Activated CD4-positive, alpha-beta T cell treated with anti-CD3 and anti-CD28 coated beads, Interleukin-2, amount 10 ng/mL, durations not matched to agents 7 days and 5 days (primary cell): Measurements from ENCODE around the gene BCL7C. TPM values are rescaled to one million over a fixed set of nuclear protein-coding genes. Genes with fewer than 3 reads are reported as not detected.
"Not testable (repeated sequence)": the region's sequence is repeated elsewhere in the genome, so short reads cannot be mapped to it uniquely, and the experiment has no call there.

Experiments used
- CTCF ChIA-PET: fragments of 350-600 bp; sonication (Branson Sonifier 250); formaldehyde crosslinking; loops from one replicate; lab custom pipeline; 2021; ENCODE audit warnings: antibody characterized with exemption; lab: Charles Lee
- POLR2A ChIA-PET: fragments of 350-600 bp; sonication (Branson Sonifier 250); formaldehyde crosslinking; loops from one replicate; lab custom pipeline; 2021; ENCODE audit warnings: antibody characterized with exemption; lab: Charles Lee
- DNase-seq: peaks from one replicate; pipeline ENCODE4 v3.0.0-alpha.2; 2020
- H3K27ac Mint-ChIP-seq: one replicate; pipeline ENCODE4 v1.8.0; 2021; ENCODE audit warnings: mild to moderate bottlenecking, moderate library complexity, mixed read lengths
- H3K27me3 Mint-ChIP-seq: one replicate; pipeline ENCODE4 v1.8.0; 2021; ENCODE audit warnings: mixed read lengths
- H3K36me3 Mint-ChIP-seq: one replicate; pipeline ENCODE4 v1.8.0; 2021; ENCODE audit warnings: low read depth, mixed read lengths
- H3K4me1 Mint-ChIP-seq: one replicate; pipeline ENCODE4 v1.8.0; 2021; ENCODE audit warnings: mixed read lengths
- H3K4me3 Mint-ChIP-seq: one replicate; pipeline ENCODE4 v1.8.0; 2021; ENCODE audit warnings: mild to moderate bottlenecking, moderate library complexity, mixed read lengths
- H3K9me3 Mint-ChIP-seq: one replicate; pipeline ENCODE4 v1.8.0; 2021; ENCODE audit warnings: mixed read lengths
- total RNA-seq, 2 experiments: library from RNA; stranded (reverse); gene quantifications; one replicate each; pipeline ENCODE4 v1.2.3, GENCODE V29; 2021

The BCL7C gene
- total RNA-seq, result 10 to 100 TPM; 21.8 to 22.1 TPM

GRCh38 chr16:30893744-30894539 lies at the start of gene BCL7C:
TSS of gene BCL7C (minus strand) at chr16:30894077. CDS start at chr16:30893944, 133 bp downstream.
- CTCF ChIA-PET, result interaction anchor here (0.6 to 4.7 kb wide), 3 partner anchors 8 to 92 kb away, joined by 3 to 29 read pairs (median 21); no protein-coding TSS in a partner anchor
- Mint-ChIP-seq H3K36me3 (peaks cover 15% of the 10 kb centered on the region), H3K27ac (peak within 1 kb of the TSS; percentile 90), H3K9me3 (no peaks in the 10 kb centered on the region), H3K4me1 (peaks cover 52% of the 10 kb centered on the region), H3K4me3 (peak within 1 kb of the TSS; percentile 81), H3K27me3 (no peaks in the 10 kb centered on the region)
- POLR2A ChIA-PET, result no interaction called here
- DNase-seq, result peak; percentile 83

GRCh38 chr16:30942426-30942806 lies 48.5 kb upstream of the BCL7C start:
- no peaks in the 10 kb centered on the region for H3K9me3 Mint-ChIP-seq
- no peak for DNase-seq
- ChIA-PET POLR2A (no interaction called here), CTCF (interaction anchor here (0.8 to 6.0 kb wide), 26 partner anchors 8 to 441 kb away, joined by 3 to 48 read pairs (median 4); partner anchors contain the start of genes HSD3B7, SETD1A and VKORC1)
- no peak overlapping the region for H3K4me3 Mint-ChIP-seq
- no peak overlapping the region for H3K27ac Mint-ChIP-seq
- peaks cover 24% of the 10 kb centered on the region for H3K36me3 Mint-ChIP-seq
- H3K27me3 Mint-ChIP-seq, result no peaks in the 10 kb centered on the region
- peaks cover 29% of the 10 kb centered on the region for H3K4me1 Mint-ChIP-seq

- Mint-ChIP-seq H3K9me3 (no peaks in the 10 kb centered on the region), H3K27ac (peak overlapping the region; percentile 72), H3K36me3 (peaks cover 20% of the 10 kb centered on the region), H3K4me1 (peaks cover 34% of the 10 kb centered on the region), H3K4me3 (peak overlapping the region; percentile 51), H3K27me3 (no peaks in the 10 kb centered on the region)
- ChIA-PET POLR2A (no interaction called here), CTCF (interaction anchor here (0.6 to 6.0 kb wide), 30 partner anchors 8 to 441 kb away, joined by 3 to 48 read pairs (median 4); partner anchors contain the start of genes FBRS, HSD3B7, SETD1A and VKORC1)
- DNase-seq, result peak; percentile 74
These were observed 47.9 kb upstream of the BCL7C start for GRCh38 chr16:30941600-30942425.

- Mint-ChIP-seq H3K4me1 (peaks cover 42% of the 10 kb centered on the region), H3K36me3 (peaks cover 14% of the 10 kb centered on the region)
- H3K27ac Mint-ChIP-seq, H3K27me3 Mint-ChIP-seq, H3K4me3 Mint-ChIP-seq, POLR2A ChIA-PET, DNase-seq, H3K9me3 Mint-ChIP-seq: not testable (repeated sequence)
- CTCF ChIA-PET, result interaction anchor here (0.6 to 6.0 kb wide), 9 partner anchors 10 to 230 kb away, joined by 3 to 48 read pairs (median 4); no protein-coding TSS in a partner anchor
These were observed 45.7 kb upstream of the BCL7C start for GRCh38 chr16:30939571-30939970.

- H3K27me3 Mint-ChIP-seq, result no peaks in the 10 kb centered on the region
- no peaks in the 10 kb centered on the region for H3K9me3 Mint-ChIP-seq
- H3K27ac Mint-ChIP-seq, result peak overlapping the region; percentile 68
- H3K4me1 Mint-ChIP-seq, result peaks cover 45% of the 10 kb centered on the region
- H3K36me3 Mint-ChIP-seq, result peaks cover 3% of the 10 kb centered on the region
- CTCF ChIA-PET, result interaction anchor here (0.6 to 6.0 kb wide), 7 partner anchors 10 to 247 kb away, joined by 3 to 48 read pairs (median 3); no protein-coding TSS in a partner anchor
- POLR2A ChIA-PET, result no interaction called here
- H3K4me3 Mint-ChIP-seq, result no peak overlapping the region
- DNase-seq, result no peak
These were observed 43.8 kb upstream of the BCL7C start for GRCh38 chr16:30937692-30938091.

- Mint-ChIP-seq H3K9me3 (no peaks in the 10 kb centered on the region), H3K4me3 (no peak overlapping the region), H3K4me1 (peaks cover 28% of the 10 kb centered on the region), H3K27me3 (no peaks in the 10 kb centered on the region), H3K27ac (no peak overlapping the region), H3K36me3 (peaks cover 8% of the 10 kb centered on the region)
- peak; percentile 46 for DNase-seq
- POLR2A ChIA-PET, result interaction anchor here (0.6 kb wide), 1 partner anchor 508 kb away, joined by 4 read pairs; the partner anchor contains the start of gene ZNF843
- CTCF ChIA-PET, result interaction anchor here (0.6 to 1.7 kb wide), 12 partner anchors 8 to 320 kb away, joined by 3 to 5 read pairs (median 3); partner anchors contain the start of gene FBXL19
These were observed 41.1 kb upstream of the BCL7C start for GRCh38 chr16:30934827-30935557.

DNA sequence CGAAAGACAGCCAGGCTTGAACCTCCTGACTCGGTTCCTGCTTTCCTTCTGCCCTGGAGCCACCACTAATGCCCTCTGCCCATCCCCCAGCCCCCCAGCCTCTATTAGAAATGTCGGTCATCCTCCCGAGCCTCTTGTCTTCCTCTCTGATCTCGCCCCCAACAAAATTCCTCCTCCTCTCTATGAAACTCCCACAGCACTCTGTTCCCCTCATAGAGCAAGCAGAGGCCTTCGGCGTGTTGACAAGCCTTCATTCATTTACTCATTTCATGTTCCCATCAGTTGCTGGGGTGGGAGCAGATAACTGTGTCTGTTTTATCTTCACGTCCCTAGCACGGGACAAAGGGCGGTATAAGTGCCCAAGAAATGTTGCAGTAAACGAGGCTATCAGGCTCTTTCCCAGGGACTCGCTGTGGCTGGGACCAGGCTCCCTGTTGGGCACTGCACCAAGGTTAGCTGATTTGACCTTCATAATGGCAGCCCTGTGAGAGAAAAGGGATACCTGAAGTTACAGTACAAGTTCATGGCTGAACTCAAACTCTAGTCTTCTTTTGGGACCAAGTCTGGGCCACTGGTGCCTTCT lies 37.3 kb upstream of the BCL7C start:
- H3K4me3 Mint-ChIP-seq, result no peak overlapping the region
- no peaks in the 10 kb centered on the region for H3K27me3 Mint-ChIP-seq
- ChIA-PET POLR2A (no interaction called here), CTCF (interaction anchor here (1.1 kb wide), 1 partner anchor 86 kb away, joined by 3 read pairs; no protein-coding TSS in a partner anchor)
- DNase-seq, result no peak
- H3K36me3 Mint-ChIP-seq, result peaks cover 6% of the 10 kb centered on the region
- H3K27ac Mint-ChIP-seq, result peak overlapping the region; percentile 0
- H3K9me3 Mint-ChIP-seq, result no peaks in the 10 kb centered on the region
- H3K4me1 Mint-ChIP-seq, result peaks cover 25% of the 10 kb centered on the region

- H3K27ac Mint-ChIP-seq, result no peak overlapping the region
- peaks cover 6% of the 10 kb centered on the region for H3K36me3 Mint-ChIP-seq
- DNase-seq, result no peak
- ChIA-PET POLR2A (no interaction called here), CTCF (interaction anchor here (0.6 to 6.6 kb wide), 2 partner anchors 10 to 86 kb away, joined by 3 to 48 read pairs; no protein-coding TSS in a partner anchor)
- no peaks in the 10 kb centered on the region for H3K27me3 Mint-ChIP-seq
- H3K4me3 Mint-ChIP-seq, result no peak overlapping the region
- H3K9me3 Mint-ChIP-seq, result no peaks in the 10 kb centered on the region
- H3K4me1 Mint-ChIP-seq, result peaks cover 25% of the 10 kb centered on the region
These were observed 36.3 kb upstream of the BCL7C start for GRCh38 chr16:30930160-30930571.

DNA sequence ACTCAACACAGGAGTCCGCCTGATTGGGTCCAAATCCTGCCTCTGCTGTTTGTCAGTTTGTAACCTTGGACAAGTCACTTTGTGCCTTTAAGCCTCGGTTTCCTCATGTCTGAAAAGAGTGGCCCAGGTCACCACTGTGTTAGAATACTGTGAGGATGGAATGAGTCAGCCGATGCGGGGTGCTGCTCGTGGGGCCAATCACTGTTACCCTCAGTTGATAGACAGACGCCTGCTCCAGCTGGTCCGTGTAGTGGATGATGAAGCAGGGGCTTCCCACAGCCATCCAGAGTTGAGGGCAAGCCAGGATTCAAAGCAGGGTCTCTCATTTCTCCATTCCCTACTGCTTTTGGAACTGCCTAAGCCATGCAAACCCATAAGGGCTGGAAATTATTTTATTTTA lies 35.3 kb upstream of the BCL7C start:
- no peak overlapping the region for H3K27ac Mint-ChIP-seq
- H3K4me1 Mint-ChIP-seq, result peaks cover 22% of the 10 kb centered on the region
- no peak overlapping the region for H3K4me3 Mint-ChIP-seq
- DNase-seq, result no peak
- no peaks in the 10 kb centered on the region for H3K27me3 Mint-ChIP-seq
- no peaks in the 10 kb centered on the region for H3K9me3 Mint-ChIP-seq
- POLR2A ChIA-PET, result no interaction called here
- CTCF ChIA-PET, result interaction anchor here (0.6 to 6.6 kb wide), 2 partner anchors 9 to 11 kb away, joined by 3 to 48 read pairs; no protein-coding TSS in a partner anchor
- H3K36me3 Mint-ChIP-seq, result peaks cover 6% of the 10 kb centered on the region

GRCh38 chr16:30928390-30928789 lies 34.5 kb upstream of the BCL7C start:
- H3K27me3 Mint-ChIP-seq, result no peaks in the 10 kb centered on the region
- DNase-seq, result no peak
- POLR2A ChIA-PET, result no interaction called here
- no peak overlapping the region for H3K27ac Mint-ChIP-seq
- H3K36me3 Mint-ChIP-seq, result peaks cover 6% of the 10 kb centered on the region
- CTCF ChIA-PET, result interaction anchor here (0.5 to 6.6 kb wide), 3 partner anchors 12 to 27 kb away, joined by 3 to 48 read pairs (median 8); no protein-coding TSS in a partner anchor
- H3K4me3 Mint-ChIP-seq, result no peak overlapping the region
- H3K4me1 Mint-ChIP-seq, result peaks cover 19% of the 10 kb centered on the region
- H3K9me3 Mint-ChIP-seq, result no peaks in the 10 kb centered on the region

DNA sequence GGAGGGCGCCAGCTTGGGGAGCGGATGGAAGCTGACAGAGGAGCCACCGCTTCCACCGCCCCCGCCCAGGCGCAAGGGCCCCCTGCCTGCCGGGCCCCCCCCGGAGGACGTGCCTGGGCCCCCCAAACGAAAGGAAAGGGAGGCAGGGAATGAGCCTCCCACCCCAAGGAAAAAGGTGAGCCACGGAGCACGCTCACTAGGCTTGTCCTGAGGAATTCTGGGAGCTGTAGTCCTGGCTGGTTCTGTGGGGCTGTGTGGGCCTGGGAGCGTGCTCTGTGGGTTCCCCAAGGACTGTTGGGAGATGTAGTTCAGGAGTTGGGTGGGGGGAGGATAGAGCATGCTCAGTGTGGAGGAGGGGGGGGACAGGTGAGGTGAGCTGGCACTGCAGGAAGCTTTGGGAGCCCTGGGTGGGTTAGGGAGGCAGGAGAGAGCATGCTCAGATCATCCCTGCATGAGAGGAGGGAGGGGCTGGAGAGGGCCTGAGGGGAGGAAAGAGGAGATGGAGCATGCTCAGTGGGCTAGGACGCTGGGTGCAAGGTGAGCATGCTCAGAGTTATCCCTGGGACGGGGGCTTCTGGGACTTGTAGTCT lies 34.0 kb upstream of the BCL7C start:
- Mint-ChIP-seq H3K4me1 (peaks cover 19% of the 10 kb centered on the region), H3K9me3 (no peaks in the 10 kb centered on the region), H3K4me3 (no peak overlapping the region), H3K36me3 (peaks cover 6% of the 10 kb centered on the region), H3K27ac (no peak overlapping the region), H3K27me3 (no peaks in the 10 kb centered on the region)
- POLR2A ChIA-PET, result no interaction called here
- CTCF ChIA-PET, result interaction anchor here (1.0 to 6.6 kb wide), 3 partner anchors 8 to 26 kb away, joined by 3 to 48 read pairs (median 8); no protein-coding TSS in a partner anchor
- DNase-seq, result peak; percentile 30
